Heart right ventricle (tissue), 16 donors: ENCODE results near the gene DOCK1. TPM values are rescaled to one million over a fixed set of nuclear protein-coding genes. Genes with fewer than 3 reads are reported as not detected.

ENCODE experiments used
- ATAC-seq, 8 donors: fragments of 200-7000 bp; cut with Tn5 transposase; one replicate each; pipeline ENCODE4 v1.9.1; 2020; ENCODE audit warnings: mild to moderate bottlenecking in 8 of 8, moderate library complexity in 8 of 8, moderate number of reproducible peaks in 1 of 8
- DNase-seq, 2 donors: peaks; one replicate each; pipeline ENCODE4 v3.0.0-alpha.2; 2020
- H3K27ac ChIP-seq, 10 donors: fragments of 200-600 bp; sonication (generic) in 2 of 10; one replicate each; pipeline versions ENCODE4 v1.5.0 to v1.8.0; 2020 to 2022; ENCODE audit warnings: mild to moderate bottlenecking in 3 of 10
- H3K27me3 ChIP-seq, 7 donors: fragments of 200-600 bp; one replicate each; pipeline ENCODE4 v1.8.0; 2021 to 2022; ENCODE audit warnings: mild to moderate bottlenecking in 2 of 7
- H3K36me3 ChIP-seq, 9 donors: fragments of 200-600 bp; sonication (generic) in 1 of 9; one replicate each; pipeline versions ENCODE4 v1.5.0 to v1.8.0; 2020 to 2022; ENCODE audit warnings: mild to moderate bottlenecking in 2 of 9
- H3K4me1 ChIP-seq, 9 donors: fragments of 200-600 bp; sonication (generic) in 1 of 9; one replicate each; pipeline versions ENCODE4 v1.5.0 to v1.8.0; 2020 to 2022; ENCODE audit warnings: mild to moderate bottlenecking in 4 of 9
- H3K4me3 ChIP-seq, 10 donors: fragments of 200-600 bp; sonication (generic) in 2 of 10; one replicate each; pipeline versions ENCODE4 v1.5.0 to v1.8.0; 2020 to 2022; ENCODE audit warnings: mild to moderate bottlenecking in 7 of 10, moderate library complexity in 2 of 10
- H3K9me3 ChIP-seq, 11 donors: fragments of 200-600 bp in 10 of 11; sonication (generic) in 2 of 11; one replicate each; pipeline versions ENCODE4 v1.5.0 to v1.8.0; 2013 to 2022; ENCODE audit warnings: mild to moderate bottlenecking in 2 of 11, control low read depth in 1 of 11, moderate library complexity in 1 of 11
- CTCF ChIP-seq, 9 donors: fragments of 200-600 bp; sonication (generic) in 2 of 9; IDR thresholded peaks; one replicate each; pipeline versions ENCODE4 v1.5.0 to v1.8.0; 2021 to 2022; ENCODE audit warnings: antibody characterized with exemption in 9 of 9, mild to moderate bottlenecking in 5 of 9, moderate library complexity in 1 of 9
- WGBS, 2 donors: extraction: QIAGEN DNeasy Blood & Tissue Kit; methylation state at CpG; one replicate each; pipeline ENCODE4 v1.1.7; 2013; ENCODE audit warnings: inconsistent platforms in 1 of 2; 5-methylcytosine and 5-hydroxymethylcytosine counted together
- intact Hi-C, 10 donors: fragments of 100-400 bp; cut with DNase I; formaldehyde crosslinking; loops; one replicate each; pipeline versions ENCODE4 v1.11.1 to v1.14.2; 2022
- polyA plus RNA-seq, 2 donors: library from polyadenylated mRNA; stranded (reverse); fragments of 200-250 nt; gene quantifications; one replicate each; pipeline ENCODE4 v1.2.3, GENCODE V29; 2013
- total RNA-seq, 10 donors: library from RNA; stranded (reverse); fragmentation: NEBNext Ultra II Directional in 3 of 10; extraction: Animal tissue kit (Norgen Biotek cat#: 25700) in 3 of 10; gene quantifications; one replicate each; pipeline versions ENCODE4 v1.2.1 to v1.2.4, GENCODE V29; 2021 to 2023
- donor health status: Arrhythmogenic right ventricular cardiomyopathy.
- donor health status: ischemic (EF 13 %, LVEDD 7.1; RV severe dilation, severe dysfunction).
- donor health status: healthy with polysubstance abuse.
- donor health status: DM: no; HTN: yes; CAD: no.
- donor health status: DM: no; HTN: no; CAD: no.
- donor health status: ischemic (EF 25% LVEDD 6.9; RV normal size, moderate dysfunction).
- donor health status: ischemic (EF 25% LVEDD 5.7; RV mildly dilated, moderate dysfunction).
- donor health status: healthy.
- donor health status: DM: yes; HTN: yes; CAD: no.
- donor health status: Ischemic cardiomyopathy.
- donor health status: ischemic (EF 35%, LVEDD 5.7; RV mildly dilated, moderate dysfunction).
- donor health status: nonischemic (EF 11% LVEDD 7.7; RV severe dilation, severe dysfunction).
- donor health status: DM: yes; HTN: yes; CAD: no.
- donor health status: PGD.
- donor health status: ischemic (EF 29% LVEDD 5.4; RV normal size, mild dysfunction).
- donor health status: nonischemic (EF 23%, LVEDD 6.1; RV moderate dilation, normal function).

The DOCK1 gene
- total and polyA plus RNA-seq, 12 donors = 7.8 to 26.7 (median 19.8) TPM

- Histone ChIP-seq H3K9me3 (no peaks in the 10 kb centered on the region), H3K27ac (no peak overlapping the region), H3K27me3 (no peaks in the 10 kb centered on the region), H3K4me3 (no peak overlapping the region), H3K36me3 (peaks cover 0 to 34% (median 0%) of the 10 kb centered on the region in 9 donors), H3K4me1 (peaks cover 0 to 5% (median 0%) of the 10 kb centered on the region in 9 donors)
- ATAC-seq = no peak
- 67 to 83% methylated on average over 7 of the region's 7 CpGs for WGBS, 2 donors
- DNase-seq = no peak
- no peak for TF ChIP-seq CTCF (IDR thresholded peaks at IDR 0.05)
- intact Hi-C loops = no loop called here
Observed at GRCh38 chr10:127354255-127354654, 449.0 kb downstream of the DOCK1 start.

- WGBS, 2 donors = 79 to 97% methylated on average over 1 of the region's 1 CpG
- intact Hi-C loops = no loop called here
Observed at GRCh38 chr10:127354992-127355391, 449.8 kb downstream of the DOCK1 start.

GRCh38 chr10:127356360-127356759, 451.1 kb downstream of the DOCK1 start:
- intact Hi-C loops = no loop called here
- Histone ChIP-seq H3K4me3 (no peak overlapping the region), H3K36me3 (peaks cover 0 to 41% (median 0%) of the 10 kb centered on the region in 9 donors), H3K4me1 (peaks cover 0 to 5% (median 0%) of the 10 kb centered on the region in 9 donors), H3K27ac (no peak overlapping the region), H3K27me3 (no peaks in the 10 kb centered on the region), H3K9me3 (no peaks in the 10 kb centered on the region)
- 84 to 86% methylated on average over 6 of the region's 6 CpGs for WGBS, 2 donors
- no peak for TF ChIP-seq CTCF (IDR thresholded peaks at IDR 0.05)
- no peak for DNase-seq
- no peak for ATAC-seq

More at GRCh38 chr10:127354992-127355391, 449.8 kb downstream of the DOCK1 start:
- peaks cover 0 to 5% (median 0%) of the 10 kb centered on the region in 9 donors for H3K4me1 ChIP-seq
- no peak overlapping the region for H3K27ac ChIP-seq
- no peaks in the 10 kb centered on the region for H3K9me3 ChIP-seq
- TF ChIP-seq CTCF (IDR thresholded peaks at IDR 0.05) = peak in 4 of 9 donors; percentile 28 to 43 (median 31)
- ATAC-seq = no peak
- no peak overlapping the region for H3K4me3 ChIP-seq
- peaks cover 0 to 34% (median 0%) of the 10 kb centered on the region in 9 donors for H3K36me3 ChIP-seq
- H3K27me3 ChIP-seq = no peaks in the 10 kb centered on the region
- DNase-seq = no peak

GRCh38 chr10:127357265-127357664, 452.0 kb downstream of the DOCK1 start:
- intact Hi-C loops = no loop called here
- TF ChIP-seq CTCF (IDR thresholded peaks at IDR 0.05) = no peak
- H3K27me3 ChIP-seq = no peaks in the 10 kb centered on the region
- no peak overlapping the region for H3K27ac ChIP-seq
- peaks cover 0 to 50% (median 0%) of the 10 kb centered on the region in 9 donors for H3K36me3 ChIP-seq
- no peaks in the 10 kb centered on the region for H3K9me3 ChIP-seq
- peak in 2 of 8 donors; percentile 74 to 76 for ATAC-seq
- peaks cover 0 to 5% (median 0%) of the 10 kb centered on the region in 9 donors for H3K4me1 ChIP-seq
- WGBS, 2 donors = 50 to 68% methylated on average over 6 of the region's 6 CpGs
- DNase-seq = no peak
- H3K4me3 ChIP-seq = no peak overlapping the region
